ENCODE results near the gene RIOK1.
A peak's percentile ranks its signal among the peaks of the same experiment; 100 is the strongest.

Gene RIOK1

DNA sequence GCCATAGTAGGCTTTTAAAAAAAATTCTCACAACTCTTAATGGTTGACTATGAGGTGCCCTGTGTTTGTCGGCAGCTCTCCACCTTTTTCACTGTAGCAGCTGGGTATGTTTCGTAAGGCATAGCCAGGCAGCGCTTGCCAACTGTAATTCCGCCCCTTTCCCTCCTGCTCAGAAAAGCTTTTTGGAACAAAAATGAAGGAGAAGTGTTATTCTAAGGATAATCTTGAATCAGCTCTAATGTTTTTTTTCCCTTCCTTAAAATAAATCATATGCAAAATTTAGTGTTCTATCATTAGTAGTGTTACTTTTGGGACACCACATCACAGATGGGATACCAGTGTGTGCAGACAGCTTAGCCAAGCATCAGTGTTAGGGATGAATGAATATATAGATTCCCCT is 21.2 kb downstream of the RIOK1 start:
- TF ChIP-seq FOXP2 (optimal IDR thresholded peaks at IDR 0.05; ENCODE audit: borderline replicate concordance, extremely low read depth, extremely low read length, insufficient read depth) (no peak), SIN3A (IDR thresholded peaks at IDR 0.05; ENCODE audit: borderline replicate concordance, insufficient read depth, low read length) (no peak), POLR2AphosphoS5 (IDR thresholded peaks at IDR 0.05; ENCODE audit: low read depth, low read length) (no peak), TAF1 (IDR thresholded peaks at IDR 0.05; ENCODE audit: borderline replicate concordance, insufficient read depth, low read length) (no peak)
- TF ChIP-seq, protein P1, sequence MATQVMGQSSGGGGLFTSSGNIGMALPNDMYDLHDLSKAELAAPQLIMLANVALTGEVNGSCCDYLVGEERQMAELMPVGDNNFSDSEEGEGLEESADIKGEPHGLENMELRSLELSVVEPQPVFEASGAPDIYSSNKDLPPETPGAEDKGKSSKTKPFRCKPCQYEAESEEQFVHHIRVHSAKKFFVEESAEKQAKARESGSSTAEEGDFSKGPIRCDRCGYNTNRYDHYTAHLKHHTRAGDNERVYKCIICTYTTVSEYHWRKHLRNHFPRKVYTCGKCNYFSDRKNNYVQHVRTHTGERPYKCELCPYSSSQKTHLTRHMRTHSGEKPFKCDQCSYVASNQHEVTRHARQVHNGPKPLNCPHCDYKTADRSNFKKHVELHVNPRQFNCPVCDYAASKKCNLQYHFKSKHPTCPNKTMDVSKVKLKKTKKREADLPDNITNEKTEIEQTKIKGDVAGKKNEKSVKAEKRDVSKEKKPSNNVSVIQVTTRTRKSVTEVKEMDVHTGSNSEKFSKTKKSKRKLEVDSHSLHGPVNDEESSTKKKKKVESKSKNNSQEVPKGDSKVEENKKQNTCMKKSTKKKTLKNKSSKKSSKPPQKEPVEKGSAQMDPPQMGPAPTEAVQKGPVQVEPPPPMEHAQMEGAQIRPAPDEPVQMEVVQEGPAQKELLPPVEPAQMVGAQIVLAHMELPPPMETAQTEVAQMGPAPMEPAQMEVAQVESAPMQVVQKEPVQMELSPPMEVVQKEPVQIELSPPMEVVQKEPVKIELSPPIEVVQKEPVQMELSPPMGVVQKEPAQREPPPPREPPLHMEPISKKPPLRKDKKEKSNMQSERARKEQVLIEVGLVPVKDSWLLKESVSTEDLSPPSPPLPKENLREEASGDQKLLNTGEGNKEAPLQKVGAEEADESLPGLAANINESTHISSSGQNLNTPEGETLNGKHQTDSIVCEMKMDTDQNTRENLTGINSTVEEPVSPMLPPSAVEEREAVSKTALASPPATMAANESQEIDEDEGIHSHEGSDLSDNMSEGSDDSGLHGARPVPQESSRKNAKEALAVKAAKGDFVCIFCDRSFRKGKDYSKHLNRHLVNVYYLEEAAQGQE (IDR thresholded peaks at IDR 0.05; ENCODE audit: insufficient read depth in 1 of 2, low read depth in 2 of 2, low read length in 2 of 2) = no peak

DNA sequence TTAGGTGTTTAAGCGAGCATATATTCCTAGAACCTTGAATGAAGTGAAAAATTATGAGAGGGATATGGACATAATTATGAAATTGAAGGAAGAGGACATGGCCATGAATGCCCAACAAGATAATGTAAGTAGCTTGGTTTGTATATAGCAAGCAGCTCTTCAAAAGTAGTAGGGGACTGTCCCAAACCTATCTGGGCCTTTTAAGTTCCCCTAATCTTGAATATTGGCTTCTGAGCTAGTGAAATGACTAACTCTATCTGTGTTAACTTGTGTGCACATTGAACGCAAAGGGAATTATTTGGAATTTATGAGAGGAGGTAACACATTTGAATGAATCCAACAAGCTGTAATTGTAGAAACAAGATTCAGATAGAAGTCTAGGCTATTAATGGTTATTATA is 21.7 kb downstream of the RIOK1 start:
- no peak for TF ChIP-seq TAF1 (IDR thresholded peaks at IDR 0.05; ENCODE audit: borderline replicate concordance, insufficient read depth, low read length)
- TF ChIP-seq SIN3A (IDR thresholded peaks at IDR 0.05; ENCODE audit: borderline replicate concordance, insufficient read depth, low read length) = no peak
- no peak for TF ChIP-seq POLR2AphosphoS5 (IDR thresholded peaks at IDR 0.05; ENCODE audit: low read depth, low read length)
- no peak for TF ChIP-seq FOXP2 (optimal IDR thresholded peaks at IDR 0.05; ENCODE audit: borderline replicate concordance, extremely low read depth, extremely low read length, insufficient read depth)
- TF ChIP-seq, protein P1 (IDR thresholded peaks at IDR 0.05; ENCODE audit: insufficient read depth in 1 of 2, low read depth in 2 of 2, low read length in 2 of 2) = no peak

DNA sequence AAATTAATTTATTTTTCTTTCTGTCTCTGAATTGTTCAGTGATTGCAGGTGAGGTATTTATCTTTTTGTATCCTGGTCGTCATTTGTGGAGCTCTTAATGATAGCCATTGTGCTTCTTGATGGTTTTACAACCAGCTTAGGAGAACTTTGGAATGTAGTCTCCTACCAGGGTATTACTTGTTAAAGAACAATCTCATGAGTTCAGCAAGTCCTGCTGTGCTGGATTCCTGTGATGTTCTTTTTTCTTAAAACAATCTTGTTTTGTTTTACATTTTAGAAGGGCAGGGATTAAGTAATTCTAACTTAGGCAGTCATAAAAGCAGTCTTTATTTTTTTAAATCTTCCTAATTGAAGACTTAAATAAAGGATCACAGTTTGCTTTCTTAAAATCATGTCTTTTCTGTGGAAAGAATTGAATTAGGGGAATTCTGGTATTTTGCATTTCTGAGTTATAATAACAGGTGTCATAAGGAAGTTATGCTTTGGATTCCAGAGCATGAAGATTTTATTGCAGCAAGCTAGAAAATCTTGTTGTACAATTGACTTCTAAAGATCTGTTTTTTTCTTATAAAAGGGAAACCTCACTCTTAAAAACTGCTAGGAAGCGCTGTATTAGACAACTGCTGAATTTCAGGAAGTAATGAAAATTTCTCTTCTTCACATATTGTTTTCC is 23.7 kb downstream of the RIOK1 start:
- TF ChIP-seq POLR2AphosphoS5 (IDR thresholded peaks at IDR 0.05; ENCODE audit: low read depth, low read length) (no peak), TAF1 (IDR thresholded peaks at IDR 0.05; ENCODE audit: borderline replicate concordance, insufficient read depth, low read length) (no peak), FOXP2 (optimal IDR thresholded peaks at IDR 0.05; ENCODE audit: borderline replicate concordance, extremely low read depth, extremely low read length, insufficient read depth) (no peak), SIN3A (IDR thresholded peaks at IDR 0.05; ENCODE audit: borderline replicate concordance, insufficient read depth, low read length) (no peak)
- TF ChIP-seq, protein P1 (IDR thresholded peaks at IDR 0.05; ENCODE audit: insufficient read depth in 1 of 2, low read depth in 2 of 2, low read length in 2 of 2) = no peak

DNA sequence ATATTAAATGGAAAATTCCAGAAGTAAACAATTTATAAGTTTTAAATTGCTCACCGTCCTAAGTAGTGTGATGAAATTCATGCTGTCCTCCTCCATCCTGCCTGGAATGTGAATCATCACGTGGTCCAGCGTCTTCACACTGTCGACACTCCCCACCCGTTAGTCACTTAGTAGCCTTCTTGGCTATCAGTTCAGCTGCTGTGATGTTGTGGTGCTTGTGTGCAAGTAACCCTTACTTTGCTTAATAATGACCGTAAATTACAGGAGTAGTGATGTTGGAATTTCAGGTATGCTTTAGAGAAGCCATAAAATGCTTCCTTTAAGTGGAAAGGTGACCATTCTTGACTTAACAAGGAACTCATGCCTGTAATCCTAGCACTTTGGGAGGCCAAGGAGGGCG is 25.2 kb downstream of the RIOK1 start:
- TF ChIP-seq, protein P1 (IDR thresholded peaks at IDR 0.05; ENCODE audit: insufficient read depth in 1 of 2, low read depth in 2 of 2, low read length in 2 of 2) = no peak
- TF ChIP-seq TAF1 (IDR thresholded peaks at IDR 0.05; ENCODE audit: borderline replicate concordance, insufficient read depth, low read length) = no peak

DNA sequence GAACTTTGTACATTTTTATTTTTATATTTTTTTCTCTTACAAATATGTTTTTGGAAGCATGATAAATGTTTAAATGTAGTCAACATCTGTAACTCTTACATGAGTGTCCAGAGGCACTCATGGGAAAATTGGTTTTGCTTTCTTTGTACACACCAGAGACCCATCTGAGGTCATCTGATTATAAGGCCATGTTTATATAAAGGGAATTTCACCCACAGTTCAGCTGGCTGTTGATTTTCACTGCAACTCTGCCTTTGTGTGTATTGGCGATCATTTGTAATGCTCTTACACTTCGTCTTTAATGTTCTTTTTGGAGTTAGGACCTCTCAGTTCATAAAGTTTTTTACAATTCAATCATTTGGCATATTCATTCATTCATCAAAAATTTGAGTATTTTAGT is 28.1 kb downstream of the RIOK1 start:
- TF ChIP-seq SIN3A (IDR thresholded peaks at IDR 0.05; ENCODE audit: borderline replicate concordance, insufficient read depth, low read length) (peak; percentile 21; the same call in 1 of the 2 replicates), TAF1 (IDR thresholded peaks at IDR 0.05; ENCODE audit: borderline replicate concordance, insufficient read depth, low read length) (no peak), FOXP2 (optimal IDR thresholded peaks at IDR 0.05; ENCODE audit: borderline replicate concordance, extremely low read depth, extremely low read length, insufficient read depth) (no peak), POLR2AphosphoS5 (IDR thresholded peaks at IDR 0.05; ENCODE audit: low read depth, low read length) (no peak)
- TF ChIP-seq, protein P1 (IDR thresholded peaks at IDR 0.05; ENCODE audit: insufficient read depth in 1 of 2, low read depth in 2 of 2, low read length in 2 of 2) = no peak
